ENCODE results near the gene CD4. TPM values are rescaled to one million over a fixed set of nuclear protein-coding genes. Genes with fewer than 3 reads are reported as not detected.

Gene CD4
- total RNA-seq, 1 experiment from 2014 or later: not detected

GRCh38 chr12:6842075-6842474 lies 52.7 kb downstream of the CD4 start:
- Histone ChIP-seq H3K36me3 (ENCODE audit: control insufficient read depth, insufficient read depth, low read length) (no peaks in the 10 kb centered on the region; the same call in 1 of the 2 replicates), H3K4me3 (ENCODE audit: low read depth, low read length) (no peak overlapping the region), H3K27me3 (replicated peaks; ENCODE audit: control insufficient read depth, insufficient read depth, low read length) (no peaks in the 10 kb centered on the region), H3K4me1 (peaks cover 18% of the 10 kb centered on the region), H3K9me3 (no peaks in the 10 kb centered on the region)
- DNase-seq: no peak
- POLR2A ChIA-PET: interaction anchor here (5.1 kb wide), 1 partner anchor 10 kb away, joined by 28 read pairs; the partner anchor contains the start of genes CDCA3 and USP5
- H3K27me3 Mint-ChIP-seq (ENCODE audit: insufficient read depth, unreplicated experiment): no peaks in the 10 kb centered on the region
- H3K36me3 Mint-ChIP-seq (ENCODE audit: insufficient read depth, unreplicated experiment): peaks cover 41% of the 10 kb centered on the region
- H3K27ac Mint-ChIP-seq (ENCODE audit: unreplicated experiment): no peak overlapping the region
- H3K4me1 Mint-ChIP-seq (ENCODE audit: low read depth, unreplicated experiment): peaks cover 10% of the 10 kb centered on the region
- H3K4me3 Mint-ChIP-seq (ENCODE audit: unreplicated experiment): no peak overlapping the region
- BruUV-seq (replicated peaks): no TSS peak
- TF ChIP-seq CTCF (IDR thresholded peaks at IDR 0.05; ENCODE audit: insufficient read depth in 1 of 2, low read depth in 1 of 2, low read length in 1 of 2, severe bottlenecking in 1 of 2, unreplicated experiment in 1 of 2): no peak
- intact Hi-C loops (cut with micrococcal nuclease; ENCODE audit: unreplicated experiment): no loop called here
- CTCF ChIA-PET: interaction anchor here (0.6 to 1.4 kb wide), 2 partner anchors 89 to 227 kb away, joined by 5 read pairs; partner anchors contain the start of gene MLF2
- no peaks in the 10 kb centered on the region for H3K9me3 Mint-ChIP-seq (ENCODE audit: unreplicated experiment)

- ChIA-PET POLR2A (interaction anchor here (0.6 to 5.1 kb wide), 2 partner anchors 9 to 26 kb away, joined by 3 to 28 read pairs; partner anchors contain the start of genes CDCA3 and USP5), CTCF (interaction anchor here (1.3 to 1.6 kb wide), 3 partner anchors 9 to 90 kb away, joined by 5 to 8 read pairs (median 5); partner anchors contain the start of genes MLF2, SPSB2 and USP5)
- Histone ChIP-seq H3K27me3 (replicated peaks; ENCODE audit: control insufficient read depth, insufficient read depth, low read length) (no peaks in the 10 kb centered on the region), H3K4me3 (ENCODE audit: low read depth, low read length) (no peak overlapping the region), H3K4me1 (peaks cover 18% of the 10 kb centered on the region), H3K9me3 (no peaks in the 10 kb centered on the region), H3K36me3 (ENCODE audit: control insufficient read depth, insufficient read depth, low read length) (no peaks in the 10 kb centered on the region; the same call in 1 of the 2 replicates)
- Mint-ChIP-seq H3K9me3 (ENCODE audit: unreplicated experiment) (no peaks in the 10 kb centered on the region), H3K27me3 (ENCODE audit: insufficient read depth, unreplicated experiment) (no peaks in the 10 kb centered on the region), H3K36me3 (ENCODE audit: insufficient read depth, unreplicated experiment) (peaks cover 52% of the 10 kb centered on the region), H3K27ac (ENCODE audit: unreplicated experiment) (no peak overlapping the region), H3K4me3 (ENCODE audit: unreplicated experiment) (no peak overlapping the region), H3K4me1 (ENCODE audit: low read depth, unreplicated experiment) (peaks cover 10% of the 10 kb centered on the region)
- intact Hi-C loops (cut with micrococcal nuclease; ENCODE audit: unreplicated experiment): no loop called here
- BruUV-seq (replicated peaks): no TSS peak
- peak; percentile 26 to 30 for TF ChIP-seq CTCF (IDR thresholded peaks at IDR 0.05; ENCODE audit: insufficient read depth in 1 of 2, low read depth in 1 of 2, low read length in 1 of 2, severe bottlenecking in 1 of 2, unreplicated experiment in 1 of 2)
- DNase-seq: peak; percentile 73 to 76
Measured at GRCh38 chr12:6843118-6843902, 54.0 kb downstream of the CD4 start.

GRCh38 chr12:6845395-6845794 lies 56.1 kb downstream of the CD4 start:
- CTCF ChIA-PET: interaction anchor here (0.6 kb wide), 2 partner anchors 10 to 114 kb away, joined by 4 to 5 read pairs; no protein-coding TSS in a partner anchor
- H3K27me3 ChIP-seq (replicated peaks; ENCODE audit: control insufficient read depth, insufficient read depth, low read length): no peaks in the 10 kb centered on the region
- peaks cover 17% of the 10 kb centered on the region for H3K4me1 Mint-ChIP-seq (ENCODE audit: low read depth, unreplicated experiment)
- H3K9me3 ChIP-seq: no peaks in the 10 kb centered on the region
- no peaks in the 10 kb centered on the region for H3K9me3 Mint-ChIP-seq (ENCODE audit: unreplicated experiment)
- no TSS peak for BruUV-seq (replicated peaks)
- peaks cover 7% of the 10 kb centered on the region; the same call in 1 of the 2 replicates for H3K36me3 ChIP-seq (ENCODE audit: control insufficient read depth, insufficient read depth, low read length)
- H3K4me3 ChIP-seq (ENCODE audit: low read depth, low read length): no peak overlapping the region
- TF ChIP-seq CTCF (IDR thresholded peaks at IDR 0.05; ENCODE audit: insufficient read depth in 1 of 2, low read depth in 1 of 2, low read length in 1 of 2, severe bottlenecking in 1 of 2, unreplicated experiment in 1 of 2): no peak
- POLR2A ChIA-PET: no interaction called here
- intact Hi-C loops (cut with micrococcal nuclease; ENCODE audit: unreplicated experiment): no loop called here
- H3K36me3 Mint-ChIP-seq (ENCODE audit: insufficient read depth, unreplicated experiment): peaks cover 63% of the 10 kb centered on the region
- no peak overlapping the region for H3K27ac Mint-ChIP-seq (ENCODE audit: unreplicated experiment)
- no peak overlapping the region for H3K4me3 Mint-ChIP-seq (ENCODE audit: unreplicated experiment)
- no peaks in the 10 kb centered on the region for H3K27me3 Mint-ChIP-seq (ENCODE audit: insufficient read depth, unreplicated experiment)
- DNase-seq: no peak
- H3K4me1 ChIP-seq: peaks cover 18% of the 10 kb centered on the region
